ENCODE data around the gene CAND2.

DNA sequence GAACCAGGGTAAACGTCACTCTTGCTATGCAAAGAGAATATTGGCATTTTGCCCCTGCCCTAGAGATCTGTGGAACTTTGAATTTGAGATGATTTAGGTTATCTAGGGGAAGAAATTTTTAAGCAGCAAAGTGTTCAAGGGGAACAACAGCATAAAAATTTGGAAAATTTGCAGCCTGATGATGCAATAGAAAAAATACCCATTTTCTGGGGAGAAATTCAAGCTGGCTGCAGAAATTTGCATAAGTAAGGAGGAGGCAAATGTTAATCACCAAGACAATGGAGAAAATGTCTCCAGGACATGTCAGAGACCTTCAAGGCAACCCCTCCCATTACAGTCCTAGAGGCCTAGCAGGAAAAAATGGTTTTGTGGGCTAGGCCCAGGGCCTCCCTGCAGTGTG, 49.3 kb downstream of the CAND2 start:
- TF ChIP-seq, protein P1, sequence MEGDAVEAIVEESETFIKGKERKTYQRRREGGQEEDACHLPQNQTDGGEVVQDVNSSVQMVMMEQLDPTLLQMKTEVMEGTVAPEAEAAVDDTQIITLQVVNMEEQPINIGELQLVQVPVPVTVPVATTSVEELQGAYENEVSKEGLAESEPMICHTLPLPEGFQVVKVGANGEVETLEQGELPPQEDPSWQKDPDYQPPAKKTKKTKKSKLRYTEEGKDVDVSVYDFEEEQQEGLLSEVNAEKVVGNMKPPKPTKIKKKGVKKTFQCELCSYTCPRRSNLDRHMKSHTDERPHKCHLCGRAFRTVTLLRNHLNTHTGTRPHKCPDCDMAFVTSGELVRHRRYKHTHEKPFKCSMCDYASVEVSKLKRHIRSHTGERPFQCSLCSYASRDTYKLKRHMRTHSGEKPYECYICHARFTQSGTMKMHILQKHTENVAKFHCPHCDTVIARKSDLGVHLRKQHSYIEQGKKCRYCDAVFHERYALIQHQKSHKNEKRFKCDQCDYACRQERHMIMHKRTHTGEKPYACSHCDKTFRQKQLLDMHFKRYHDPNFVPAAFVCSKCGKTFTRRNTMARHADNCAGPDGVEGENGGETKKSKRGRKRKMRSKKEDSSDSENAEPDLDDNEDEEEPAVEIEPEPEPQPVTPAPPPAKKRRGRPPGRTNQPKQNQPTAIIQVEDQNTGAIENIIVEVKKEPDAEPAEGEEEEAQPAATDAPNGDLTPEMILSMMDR (IDR thresholded peaks at IDR 0.05) = no peak
- no peak for TF ChIP-seq POLR2A (IDR thresholded peaks at IDR 0.05)
